A204.1 (cell line): ENCODE results near the gene GATC.
"Not testable (repeated sequence)": the region's sequence is repeated elsewhere in the genome, so short reads cannot be mapped to it uniquely, and the experiment has no call there.

Source experiments
- FAIRE-seq: peaks from 2 replicates; lab custom pipeline; 2012; peaks lifted over from hg19 to GRCh38; lab: Jason Lieb, UNC

The GATC gene

GRCh38 chr12:120470150-120470784, 24.0 kb downstream of the GATC start:
- FAIRE-seq, result no peak

GRCh38 chr12:120472521-120472920, 26.3 kb downstream of the GATC start:
- FAIRE-seq, result no peak

GRCh38 chr12:120473807-120474615, 27.8 kb downstream of the GATC start:
- FAIRE-seq, result no peak

GRCh38 chr12:120474616-120474960, 28.3 kb downstream of the GATC start:
- no peak for FAIRE-seq

- no peak for FAIRE-seq
Measured at GRCh38 chr12:120475643-120476042, 29.4 kb downstream of the GATC start.

GRCh38 chr12:120479458-120479857, 33.2 kb downstream of the GATC start:
- no peak for FAIRE-seq

GRCh38 chr12:120480211-120480610, 34.0 kb downstream of the GATC start:
- FAIRE-seq, result no peak

GRCh38 chr12:120481022-120481767, 35.0 kb downstream of the GATC start:
- no peak for FAIRE-seq

GRCh38 chr12:120483621-120484020, 37.4 kb downstream of the GATC start:
- FAIRE-seq, result no peak

- FAIRE-seq, result no peak
Measured at GRCh38 chr12:120485961-120486881, 40.0 kb downstream of the GATC start.

GRCh38 chr12:120487552-120487951, 41.3 kb downstream of the GATC start:
- not testable (repeated sequence) for FAIRE-seq

- no peak for FAIRE-seq
Measured at GRCh38 chr12:120488057-120488640, 41.9 kb downstream of the GATC start.

GRCh38 chr12:120489018-120489417, 42.8 kb downstream of the GATC start:
- FAIRE-seq, result no peak

GRCh38 chr12:120490325-120490724, 44.1 kb downstream of the GATC start:
- FAIRE-seq, result no peak

GRCh38 chr12:120490833-120491512, 44.7 kb downstream of the GATC start:
- FAIRE-seq, result no peak

- FAIRE-seq, result no peak
Measured at GRCh38 chr12:120495186-120495730, 49.0 kb downstream of the GATC start.

- FAIRE-seq, result peak; percentile 47
Measured at GRCh38 chr12:120495731-120496412, 49.6 kb downstream of the GATC start, which contains the start of gene DYNLL1. Gene DYNLL1 (plus strand): TSS chr12:120496113. CDS start chr12:120496422, 309 bp downstream.

- FAIRE-seq, result no peak
Measured at GRCh38 chr12:120496413-120497340, 50.4 kb downstream of the GATC start.
